AG04449 (cell line): Measurements from ENCODE around the gene WWTR1.

Experiments used
- CTCF ChIA-PET: fragments of 350-600 bp; formaldehyde crosslinking; extraction: SDS; loops from one replicate; lab custom pipeline; 2021; ENCODE audit warnings: antibody characterized with exemption; lab: Yijun Ruan, JAX
- POLR2A ChIA-PET: fragments of 400-600, 350-600 bp; formaldehyde crosslinking; extraction: SDS; loops from one replicate; lab custom pipeline; 2020; ENCODE audit warnings: antibody characterized with exemption, inconsistent platforms; lab: Yijun Ruan, JAX
- DNase-seq: peaks from one replicate; pipeline ENCODE4 v3.0.0-alpha.2; 2010; ENCODE audit warnings: low read depth, low spot score
- H3K4me3 ChIP-seq: 2 replicates; pipeline ENCODE4 v1.5.1; 2011; ENCODE audit warnings: low read depth, mild to moderate bottlenecking, control low read depth, low read length
- TF ChIP-seq, protein P1 (sequence below): IDR thresholded peaks from one replicate; pipeline ENCODE4 v1.5.1; 2011; ENCODE audit warnings: mild to moderate bottlenecking, moderate library complexity, low read length, control low read depth, inconsistent platforms; ENCODE audit not compliant: insufficient read depth; ENCODE audit errors: missing control alignments

Gene WWTR1

DNA sequence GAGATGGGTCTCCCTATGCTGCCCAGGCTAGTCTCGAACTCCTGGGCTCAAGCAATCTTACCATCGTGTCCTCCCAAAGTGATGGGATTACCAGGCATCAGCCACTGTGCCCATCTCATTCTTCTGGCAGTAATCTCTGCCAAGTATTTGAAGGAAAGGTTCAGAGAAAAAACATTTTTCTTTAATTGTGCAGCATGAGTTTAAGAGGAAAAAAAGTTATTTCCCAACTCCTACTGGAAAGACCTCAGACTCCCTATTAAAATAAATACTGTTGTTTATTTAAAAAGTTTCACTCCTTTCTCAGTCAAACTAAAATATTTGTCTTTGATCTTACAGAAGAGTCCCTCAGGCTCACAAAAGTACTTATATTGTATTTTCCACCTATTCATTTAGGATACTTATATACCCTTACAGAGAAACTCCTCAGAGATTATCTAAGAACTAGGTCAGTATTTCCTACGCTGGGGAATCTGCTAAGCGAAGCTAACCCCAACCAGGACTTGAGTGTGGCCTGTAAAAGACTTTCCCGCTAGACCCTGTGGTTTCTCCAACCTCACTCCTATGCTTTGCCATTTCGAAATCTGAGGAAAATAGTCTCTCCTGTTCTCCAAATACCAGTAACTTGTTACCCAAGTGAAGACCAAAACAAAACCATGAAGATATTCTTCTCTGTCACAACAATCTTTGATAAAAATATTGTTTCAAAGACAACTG, 28.7 kb downstream of the WWTR1 start:
- CTCF ChIA-PET = interaction anchor here (1.0 to 1.5 kb wide), 3 partner anchors 8 to 88 kb away, joined by 3 to 8 read pairs (median 4); no protein-coding TSS in a partner anchor
- POLR2A ChIA-PET = no interaction called here
- TF ChIP-seq, protein P1, sequence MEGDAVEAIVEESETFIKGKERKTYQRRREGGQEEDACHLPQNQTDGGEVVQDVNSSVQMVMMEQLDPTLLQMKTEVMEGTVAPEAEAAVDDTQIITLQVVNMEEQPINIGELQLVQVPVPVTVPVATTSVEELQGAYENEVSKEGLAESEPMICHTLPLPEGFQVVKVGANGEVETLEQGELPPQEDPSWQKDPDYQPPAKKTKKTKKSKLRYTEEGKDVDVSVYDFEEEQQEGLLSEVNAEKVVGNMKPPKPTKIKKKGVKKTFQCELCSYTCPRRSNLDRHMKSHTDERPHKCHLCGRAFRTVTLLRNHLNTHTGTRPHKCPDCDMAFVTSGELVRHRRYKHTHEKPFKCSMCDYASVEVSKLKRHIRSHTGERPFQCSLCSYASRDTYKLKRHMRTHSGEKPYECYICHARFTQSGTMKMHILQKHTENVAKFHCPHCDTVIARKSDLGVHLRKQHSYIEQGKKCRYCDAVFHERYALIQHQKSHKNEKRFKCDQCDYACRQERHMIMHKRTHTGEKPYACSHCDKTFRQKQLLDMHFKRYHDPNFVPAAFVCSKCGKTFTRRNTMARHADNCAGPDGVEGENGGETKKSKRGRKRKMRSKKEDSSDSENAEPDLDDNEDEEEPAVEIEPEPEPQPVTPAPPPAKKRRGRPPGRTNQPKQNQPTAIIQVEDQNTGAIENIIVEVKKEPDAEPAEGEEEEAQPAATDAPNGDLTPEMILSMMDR = no peak
- no peak for DNase-seq
- H3K4me3 ChIP-seq = no peak overlapping the region

DNA sequence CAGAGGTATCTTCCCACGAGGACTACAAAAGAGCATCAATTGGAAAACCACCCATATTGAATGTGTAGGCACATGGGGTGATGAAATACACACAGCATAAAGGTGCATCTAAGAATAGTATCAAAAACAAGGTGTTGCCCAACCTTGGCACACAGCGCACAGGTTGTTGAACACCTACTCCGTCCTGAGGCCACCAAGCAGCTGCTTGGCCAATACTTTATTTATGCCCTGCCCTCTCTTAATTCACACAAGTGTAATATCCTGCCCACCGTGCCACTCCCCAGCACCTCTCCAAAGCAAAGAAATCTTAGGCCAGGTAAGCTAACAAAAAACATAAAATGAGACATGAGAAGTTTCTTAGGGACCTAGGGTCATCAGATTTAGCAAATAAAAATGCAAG, 31.2 kb downstream of the WWTR1 start:
- TF ChIP-seq, protein P1 = no peak
- POLR2A ChIA-PET = no interaction called here
- H3K4me3 ChIP-seq = no peak overlapping the region
- CTCF ChIA-PET = no interaction called here
- DNase-seq = no peak

DNA sequence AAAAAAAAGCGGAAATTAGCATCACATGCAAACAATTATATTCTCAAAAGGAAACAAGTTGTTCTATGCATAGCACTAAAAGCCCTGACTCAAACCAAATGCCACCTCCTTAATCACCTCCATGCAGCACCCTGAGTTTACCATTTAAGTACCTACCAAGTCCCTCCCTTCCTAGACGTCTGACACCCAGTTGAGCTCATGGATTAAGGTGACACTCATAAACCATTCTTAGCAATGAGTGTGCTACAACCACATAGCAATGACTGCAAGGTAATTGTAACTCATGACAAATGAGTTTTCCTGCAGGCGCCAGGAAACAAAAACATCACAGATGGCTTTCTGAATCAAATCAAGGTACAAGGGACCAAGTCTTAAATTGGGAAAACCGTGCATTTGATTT, 32.0 kb downstream of the WWTR1 start:
- no peak overlapping the region for H3K4me3 ChIP-seq
- no peak for DNase-seq
- CTCF ChIA-PET = no interaction called here
- POLR2A ChIA-PET = interaction anchor here (0.7 kb wide), 1 partner anchor 32 kb away, joined by 3 read pairs; the partner anchor contains the start of gene WWTR1
- TF ChIP-seq, protein P1 = no peak

DNA sequence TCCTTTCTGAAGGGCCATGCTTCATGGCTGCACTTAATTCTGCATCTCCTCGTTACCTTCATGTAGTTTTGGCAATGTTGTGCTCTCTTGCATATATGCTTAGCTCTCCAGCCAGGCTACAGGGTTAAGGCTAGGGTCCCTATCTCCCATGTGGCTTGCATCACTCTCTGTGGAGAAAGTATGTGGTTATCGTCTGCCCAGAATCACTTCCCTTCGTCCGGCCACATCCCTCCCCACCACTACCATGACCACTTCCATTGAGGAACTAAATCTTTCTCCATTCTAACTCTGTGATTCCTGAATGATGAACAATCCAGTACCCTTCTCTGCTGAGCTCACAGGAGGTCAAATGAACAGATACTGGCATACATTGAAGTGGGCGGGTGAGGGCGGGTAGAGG, 34.0 kb downstream of the WWTR1 start:
- DNase-seq = no peak
- TF ChIP-seq, protein P1 = no peak
- ChIA-PET CTCF (interaction anchor here (1.5 kb wide), 1 partner anchor 83 kb away, joined by 4 read pairs; no protein-coding TSS in a partner anchor), POLR2A (interaction anchor here (0.6 kb wide), 1 partner anchor 100 kb away, joined by 3 read pairs; no protein-coding TSS in a partner anchor)
- no peak overlapping the region for H3K4me3 ChIP-seq

DNA sequence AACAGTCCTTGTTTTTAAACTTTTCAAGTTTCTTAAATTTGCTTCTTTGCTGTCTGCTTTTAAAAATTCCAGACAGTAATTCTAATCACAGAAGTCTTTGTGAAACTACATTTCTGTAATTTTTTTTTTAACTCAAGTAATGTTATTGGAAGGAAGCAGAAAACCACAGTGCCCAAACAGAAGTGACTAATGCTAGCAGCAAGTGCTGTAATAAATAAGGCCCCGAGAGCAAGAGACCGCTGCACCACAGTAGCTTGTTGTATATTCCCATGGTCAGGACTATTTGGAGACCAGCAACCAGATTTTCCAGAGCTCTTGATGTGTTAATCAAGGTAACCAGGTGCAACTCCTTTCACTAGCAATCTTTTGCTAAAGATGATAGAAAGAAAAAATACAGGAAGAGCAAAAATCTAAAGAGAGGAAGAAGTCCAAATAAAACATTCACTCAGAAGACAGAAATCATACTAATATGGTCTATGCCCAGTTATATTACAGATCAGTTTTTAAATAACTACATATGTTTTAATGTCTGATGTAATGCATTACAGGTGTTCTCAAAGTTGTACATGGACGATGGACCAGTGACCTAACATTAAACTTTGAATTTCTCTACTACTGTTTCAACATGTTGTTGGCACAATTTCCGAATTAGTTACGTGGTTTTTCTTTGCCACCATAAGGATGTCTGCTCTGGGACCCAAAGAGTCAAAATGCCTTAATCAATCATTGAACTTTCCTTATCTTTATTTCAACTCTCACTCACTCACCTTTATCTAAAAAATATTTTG, 36.4 kb downstream of the WWTR1 start:
- CTCF ChIA-PET = interaction anchor here (1.2 to 1.3 kb wide), 2 partner anchors 53 to 81 kb away, joined by 4 to 6 read pairs; no protein-coding TSS in a partner anchor
- no peak overlapping the region for H3K4me3 ChIP-seq
- peak; percentile 78 for DNase-seq
- POLR2A ChIA-PET = interaction anchor here (1.0 to 1.9 kb wide), 7 partner anchors 11 to 46 kb away, joined by 3 to 12 read pairs (median 4); partner anchors contain the start of gene WWTR1
- TF ChIP-seq, protein P1 = no peak
